Measurements from ENCODE around the gene FUZ.

- TF ChIP-seq CTCF (IDR thresholded peaks at IDR 0.05) (no peak), POLR2A (IDR thresholded peaks at IDR 0.05) (no peak), POLR2AphosphoS5 (IDR thresholded peaks at IDR 0.05) (no peak)
These were observed 17.7 kb upstream of the FUZ start for GRCh38 chr19:49830766-49831165.

Data from gastroesophageal sphincter (tissue), 3 donors.